CD4-positive, alpha-beta memory T cell (primary cell): ENCODE measurements around the gene MORF4L1. TPM values are rescaled to one million over a fixed set of nuclear protein-coding genes. Genes with fewer than 3 reads are reported as not detected.

ENCODE experiments used
- CTCF ChIA-PET: fragments of 350-600 bp; sonication (Branson Sonifier 250); formaldehyde crosslinking; loops from one replicate; lab custom pipeline; 2021; ENCODE audit warnings: inconsistent platforms; ENCODE audit not compliant: partially characterized antibody; lab: Charles Lee
- POLR2A ChIA-PET: fragments of 350-600 bp; sonication (Branson Sonifier 250); formaldehyde crosslinking; loops from one replicate; lab custom pipeline; 2021; ENCODE audit not compliant: partially characterized antibody; lab: Charles Lee
- DNase-seq, 5 donors: peaks; one replicate each; pipeline versions ENCODE4 v3.0.0 to v3.0.0-alpha.2; 2020 to 2022; ENCODE audit warnings: mixed read lengths in 1 of 5
- H3K27ac ChIP-seq: one replicate; pipeline ENCODE4 v1.7.0; 2013; ENCODE audit warnings: low read depth, low read length
- H3K27me3 ChIP-seq: 2 replicates; pipeline ENCODE4 v1.7.0; 2013; ENCODE audit warnings: mild to moderate bottlenecking, low read length, moderate library complexity; ENCODE audit not compliant: insufficient read depth
- H3K36me3 ChIP-seq: 2 replicates; pipeline ENCODE4 v1.7.0; 2013; ENCODE audit warnings: mild to moderate bottlenecking, low read length, moderate library complexity; ENCODE audit not compliant: insufficient read depth
- H3K4me1 ChIP-seq: 2 replicates; pipeline ENCODE4 v1.7.0; 2013; ENCODE audit warnings: mild to moderate bottlenecking, low read length, moderate library complexity; ENCODE audit not compliant: insufficient read depth
- H3K4me3 ChIP-seq, 2 donors: one replicate each; pipeline ENCODE4 v1.7.0; 2013; ENCODE audit warnings: low read length in 2 of 2, mild to moderate bottlenecking in 1 of 2
- H3K9me3 ChIP-seq, 2 donors: one replicate each; pipeline ENCODE4 v1.7.0; 2013; ENCODE audit warnings: low read length in 2 of 2, control low read depth in 1 of 2; ENCODE audit not compliant: control insufficient read depth in 1 of 2
- H3K27ac Mint-ChIP-seq, 7 donors: one replicate each; pipeline ENCODE4 v1.8.0; 2020 to 2021; ENCODE audit warnings: mixed read lengths in 7 of 7, mild to moderate bottlenecking in 6 of 7, inconsistent platforms in 3 of 7, moderate library complexity in 3 of 7
- H3K27me3 Mint-ChIP-seq, 2 donors: one replicate each; pipeline ENCODE4 v1.8.0; 2020 to 2021; ENCODE audit warnings: mixed read lengths in 2 of 2
- H3K36me3 Mint-ChIP-seq, 2 donors: one replicate each; pipeline ENCODE4 v1.8.0; 2020 to 2021; ENCODE audit warnings: mixed read lengths in 2 of 2, inconsistent platforms in 1 of 2, mild to moderate bottlenecking in 1 of 2
- H3K4me1 Mint-ChIP-seq, 4 donors: one replicate each; pipeline ENCODE4 v1.8.0; 2020 to 2021; ENCODE audit warnings: mixed read lengths in 4 of 4, mild to moderate bottlenecking in 1 of 4
- H3K4me3 Mint-ChIP-seq, 8 donors: one replicate each; pipeline ENCODE4 v1.8.0; 2020 to 2021; ENCODE audit warnings: mixed read lengths in 8 of 8, mild to moderate bottlenecking in 7 of 8, moderate library complexity in 6 of 8, inconsistent platforms in 3 of 8
- H3K9me3 Mint-ChIP-seq, 8 donors: one replicate each; pipeline ENCODE4 v1.8.0; 2020 to 2021; ENCODE audit warnings: mixed read lengths in 8 of 8, mild to moderate bottlenecking in 5 of 8, inconsistent platforms in 3 of 8, moderate library complexity in 1 of 8
- intact Hi-C: fragments of 100-400 bp; cut with micrococcal nuclease; formaldehyde crosslinking; loops from one replicate; pipeline ENCODE4 v1.15.1; 2023
- polyA plus RNA-seq, 2 donors: library from polyadenylated mRNA; unstranded; fragments of 300-500 nt; fragmentation: Illumina TruSeq; gene quantifications; one replicate each; pipeline ENCODE4 v1.2.3, GENCODE V29; 2021
- total RNA-seq, 2 experiments: library from RNA; stranded (reverse); gene quantifications; one replicate each; pipeline ENCODE4 v1.2.3, GENCODE V29; 2021

MORF4L1 gene
- total and polyA plus RNA-seq, 4 experiments from 2014 or later: 260 to 395 (median 274) TPM

GRCh38 chr15:78929536-78930264 is 57.0 kb downstream of the MORF4L1 start:
- Histone ChIP-seq H3K4me1 (no peaks in the 10 kb centered on the region), H3K36me3 (peaks cover 13% of the 10 kb centered on the region), H3K27ac (no peak overlapping the region), H3K9me3 (no peaks in the 10 kb centered on the region), H3K4me3 (no peak overlapping the region), H3K27me3 (no peaks in the 10 kb centered on the region)
- Mint-ChIP-seq H3K27me3 (no peaks in the 10 kb centered on the region), H3K9me3 (peaks cover 0 to 2% (median 0%) of the 10 kb centered on the region in 8 donors), H3K36me3 (peaks cover 22 to 43% of the 10 kb centered on the region in 2 donors), H3K27ac (peak overlapping the region in 2 of 7 donors; percentile 32 to 48), H3K4me1 (peaks cover 0 to 4% (median 1%) of the 10 kb centered on the region in 4 donors), H3K4me3 (no peak overlapping the region)
- DNase-seq: no peak
- ChIA-PET POLR2A (interaction anchor here (1.0 to 1.1 kb wide), 2 partner anchors 55 to 57 kb away, joined by 3 read pairs; partner anchors contain the start of gene MORF4L1), CTCF (interaction anchor here (1.0 kb wide), 1 partner anchor 8 kb away, joined by 5 read pairs; no protein-coding TSS in a partner anchor)
- intact Hi-C loops: no loop called here

GRCh38 chr15:78930577-78931388 is 58.1 kb downstream of the MORF4L1 start:
- CTCF ChIA-PET: interaction anchor here (1.0 kb wide), 1 partner anchor 9 kb away, joined by 5 read pairs; no protein-coding TSS in a partner anchor
- Histone ChIP-seq H3K9me3 (no peaks in the 10 kb centered on the region), H3K36me3 (peaks cover 6% of the 10 kb centered on the region), H3K27ac (no peak overlapping the region), H3K4me3 (no peak overlapping the region), H3K4me1 (no peaks in the 10 kb centered on the region), H3K27me3 (no peaks in the 10 kb centered on the region)
- Mint-ChIP-seq H3K27me3 (no peaks in the 10 kb centered on the region), H3K4me3 (no peak overlapping the region), H3K36me3 (peaks cover 18 to 37% of the 10 kb centered on the region in 2 donors), H3K27ac (peak overlapping the region in 1 of 7 donors; percentile 35), H3K4me1 (peaks cover 0 to 4% (median 1%) of the 10 kb centered on the region in 4 donors), H3K9me3 (peaks cover 0 to 2% (median 0%) of the 10 kb centered on the region in 8 donors)
- POLR2A ChIA-PET: interaction anchor here (1.0 to 1.1 kb wide), 2 partner anchors 57 to 58 kb away, joined by 3 read pairs; partner anchors contain the start of gene MORF4L1
- no peak for DNase-seq
- intact Hi-C loops: no loop called here

- H3K4me1 ChIP-seq: peaks cover under 1% of the 10 kb centered on the region
- no peak overlapping the region for H3K4me3 ChIP-seq
- peaks cover 0 to 2% (median 0%) of the 10 kb centered on the region in 8 donors for H3K9me3 Mint-ChIP-seq
- DNase-seq: no peak
- peaks cover 18 to 34% of the 10 kb centered on the region in 2 donors for H3K36me3 Mint-ChIP-seq
- peaks cover under 1 to 4% (median 1%) of the 10 kb centered on the region in 4 donors for H3K4me1 Mint-ChIP-seq
- no peak overlapping the region for H3K4me3 Mint-ChIP-seq
- H3K27me3 Mint-ChIP-seq: no peaks in the 10 kb centered on the region
- H3K27ac ChIP-seq: no peak overlapping the region
- ChIA-PET POLR2A (no interaction called here), CTCF (no interaction called here)
- H3K36me3 ChIP-seq: peaks cover 6% of the 10 kb centered on the region
- peak overlapping the region in 1 of 7 donors; percentile 35 for H3K27ac Mint-ChIP-seq
- intact Hi-C loops: no loop called here
- no peaks in the 10 kb centered on the region for H3K27me3 ChIP-seq
- H3K9me3 ChIP-seq: no peaks in the 10 kb centered on the region
Measured at GRCh38 chr15:78931439-78932257, 59.0 kb downstream of the MORF4L1 start.

GRCh38 chr15:78932258-78932808 is 59.6 kb downstream of the MORF4L1 start:
- no peaks in the 10 kb centered on the region for H3K27me3 ChIP-seq
- H3K27ac ChIP-seq: no peak overlapping the region
- intact Hi-C loops: no loop called here
- H3K27ac Mint-ChIP-seq: peak overlapping the region in 2 of 7 donors; percentile 17 to 83
- H3K4me3 ChIP-seq: no peak overlapping the region
- H3K9me3 Mint-ChIP-seq: peaks cover 0 to 2% (median 0%) of the 10 kb centered on the region in 8 donors
- POLR2A ChIA-PET: no interaction called here
- H3K4me1 ChIP-seq: peaks cover 7% of the 10 kb centered on the region
- H3K4me3 Mint-ChIP-seq: no peak overlapping the region
- no peaks in the 10 kb centered on the region for H3K9me3 ChIP-seq
- H3K4me1 Mint-ChIP-seq: peaks cover 2 to 10% (median 5%) of the 10 kb centered on the region in 4 donors
- H3K36me3 Mint-ChIP-seq: peaks cover 12 to 29% of the 10 kb centered on the region in 2 donors
- H3K27me3 Mint-ChIP-seq: no peaks in the 10 kb centered on the region
- H3K36me3 ChIP-seq: peaks cover 3% of the 10 kb centered on the region
- CTCF ChIA-PET: no interaction called here
- no peak for DNase-seq

- CTCF ChIA-PET: no interaction called here
- DNase-seq: no peak
- POLR2A ChIA-PET: no interaction called here
Measured at GRCh38 chr15:78933187-78933822, 60.6 kb downstream of the MORF4L1 start.

More at GRCh38 chr15:78933187-78933822, 60.6 kb downstream of the MORF4L1 start:
- H3K27me3 ChIP-seq: no peaks in the 10 kb centered on the region
- intact Hi-C loops: no loop called here
- H3K27ac Mint-ChIP-seq: peak overlapping the region in 2 of 7 donors; percentile 36 to 74
- H3K4me3 ChIP-seq: no peak overlapping the region
- no peak overlapping the region for H3K4me3 Mint-ChIP-seq
- peaks cover 3 to 20% (median 10%) of the 10 kb centered on the region in 4 donors for H3K4me1 Mint-ChIP-seq
- H3K9me3 Mint-ChIP-seq: peaks cover 0 to 2% (median 0%) of the 10 kb centered on the region in 8 donors
- no peak overlapping the region for H3K27ac ChIP-seq
- peaks cover 13 to 23% of the 10 kb centered on the region in 2 donors for H3K36me3 Mint-ChIP-seq
- H3K36me3 ChIP-seq: no peaks in the 10 kb centered on the region
- no peaks in the 10 kb centered on the region for H3K9me3 ChIP-seq
- H3K4me1 ChIP-seq: peaks cover 17% of the 10 kb centered on the region
- no peaks in the 10 kb centered on the region for H3K27me3 Mint-ChIP-seq
